RWPE2 (cell line): ENCODE measurements around the gene ZFPL1.

Source experiments
- ATAC-seq: fragments of 200-7000 bp; cut with Tn5 transposase; 3 replicates; pipeline ENCODE4 v1.9.1; 2021; ENCODE audit warnings: low read depth
- DNase-seq: peaks from one replicate; pipeline ENCODE4 v3.0.0-alpha.2; 2020; ENCODE audit warnings: low spot score
- H3K27ac ChIP-seq: fragments of 450-650 bp; 2 replicates; pipeline ENCODE4 v1.5.1; 2017; ENCODE audit warnings: mild to moderate bottlenecking; ENCODE audit not compliant: poor library complexity, severe bottlenecking
- H3K27me3 ChIP-seq: fragments of 250-450 bp; sonication (Bioruptor Pico); 2 replicates; pipeline ENCODE4 v1.5.1; 2021; ENCODE audit warnings: mild to moderate bottlenecking, moderate library complexity; ENCODE audit not compliant: insufficient read depth, poor library complexity, severe bottlenecking
- H3K36me3 ChIP-seq: fragments of 250-450 bp; sonication (Bioruptor Pico); 2 replicates; pipeline ENCODE4 v1.5.1; 2020; ENCODE audit warnings: low read depth, mild to moderate bottlenecking, moderate library complexity
- H3K4me1 ChIP-seq: fragments of 250-450 bp; sonication (Bioruptor Pico); 2 replicates; pipeline ENCODE4 v1.5.1; 2021; ENCODE audit warnings: mild to moderate bottlenecking, moderate library complexity; ENCODE audit not compliant: insufficient read depth, poor library complexity, severe bottlenecking
- H3K4me3 ChIP-seq: fragments of 250-450 bp; sonication (Bioruptor Pico); 2 replicates; pipeline ENCODE4 v1.5.1; 2021; ENCODE audit warnings: mild to moderate bottlenecking, moderate library complexity; ENCODE audit not compliant: severe bottlenecking
- H3K9me3 ChIP-seq: fragments of 250-450 bp; sonication (Bioruptor Pico); 2 replicates; pipeline ENCODE4 v1.5.1; 2021; ENCODE audit warnings: mild to moderate bottlenecking, moderate library complexity; ENCODE audit not compliant: severe bottlenecking
- CTCF ChIP-seq: fragments of 450-650 bp; IDR thresholded peaks from one replicate; pipeline ENCODE4 v1.5.1; 2017; ENCODE audit warnings: mild to moderate bottlenecking, moderate library complexity; ENCODE audit not compliant: poor library complexity, severe bottlenecking

Gene ZFPL1

GRCh38 chr11:65089621-65090020 is 5.6 kb downstream of the ZFPL1 start:
- Histone ChIP-seq H3K4me3 (no peak overlapping the region), H3K9me3 (no peaks in the 10 kb centered on the region), H3K27ac (no peak overlapping the region), H3K4me1 (peaks cover 6% of the 10 kb centered on the region), H3K27me3 (no peaks in the 10 kb centered on the region), H3K36me3 (peaks cover 23% of the 10 kb centered on the region)
- ATAC-seq (no peak), DNase-seq (no peak)
- no peak for TF ChIP-seq CTCF

- Histone ChIP-seq H3K4me3 (no peak overlapping the region), H3K9me3 (no peaks in the 10 kb centered on the region), H3K36me3 (peaks cover 17% of the 10 kb centered on the region), H3K27me3 (no peaks in the 10 kb centered on the region), H3K4me1 (no peaks in the 10 kb centered on the region), H3K27ac (no peak overlapping the region)
- DNase-seq = no peak
- ATAC-seq = no peak
- TF ChIP-seq CTCF = no peak
Measured at GRCh38 chr11:65090628-65091027, 6.6 kb downstream of the ZFPL1 start.

GRCh38 chr11:65095427-65095826 is 11.4 kb downstream of the ZFPL1 start:
- no peak for DNase-seq
- no peaks in the 10 kb centered on the region for H3K27me3 ChIP-seq
- no peak overlapping the region for H3K27ac ChIP-seq
- H3K9me3 ChIP-seq = no peaks in the 10 kb centered on the region
- no peak for ATAC-seq
- peaks cover 5% of the 10 kb centered on the region for H3K4me1 ChIP-seq
- peak overlapping the region; percentile 92 for H3K4me3 ChIP-seq
- no peak for TF ChIP-seq CTCF
- peaks cover 15% of the 10 kb centered on the region for H3K36me3 ChIP-seq

GRCh38 chr11:65095974-65096806 is 12.2 kb downstream of the ZFPL1 start, which contains the start of gene VPS51:
Gene VPS51, plus strand, starts transcription at chr11:65096214. Its CDS starts 37 bp downstream, at chr11:65096251.
- TF ChIP-seq CTCF = no peak
- ATAC-seq (peak; percentile 98), DNase-seq (peak; percentile 90)
- Histone ChIP-seq H3K27ac (peak within 1 kb of the TSS; percentile 56), H3K36me3 (peaks cover 15% of the 10 kb centered on the region), H3K27me3 (no peaks in the 10 kb centered on the region), H3K9me3 (no peaks in the 10 kb centered on the region), H3K4me3 (peak within 1 kb of the TSS; percentile 92), H3K4me1 (peaks cover 5% of the 10 kb centered on the region)

GRCh38 chr11:65096926-65097325 is 12.9 kb downstream of the ZFPL1 start:
- no peak for ATAC-seq
- no peak for DNase-seq
- H3K27me3 ChIP-seq = no peaks in the 10 kb centered on the region
- H3K36me3 ChIP-seq = peaks cover 15% of the 10 kb centered on the region
- H3K4me3 ChIP-seq = peak overlapping the region; percentile 92
- TF ChIP-seq CTCF = no peak
- peak overlapping the region; percentile 56 for H3K27ac ChIP-seq
- peaks cover 5% of the 10 kb centered on the region for H3K4me1 ChIP-seq
- no peaks in the 10 kb centered on the region for H3K9me3 ChIP-seq
